Measurements from ENCODE around the gene MCU.
"Not testable (repeated sequence)": the region's sequence is repeated elsewhere in the genome, so short reads cannot be mapped to it uniquely, and the experiment has no call there.

MCU gene

GRCh38 chr10:72904806-72905205, 212.9 kb downstream of the MCU start:
- H3K27ac ChIP-seq: no peak overlapping the region
- no peaks in the 10 kb centered on the region for H3K4me1 ChIP-seq
- H3K27me3 ChIP-seq: no peaks in the 10 kb centered on the region
- no peak overlapping the region for H3K4me3 ChIP-seq
- TF ChIP-seq, protein P1, sequence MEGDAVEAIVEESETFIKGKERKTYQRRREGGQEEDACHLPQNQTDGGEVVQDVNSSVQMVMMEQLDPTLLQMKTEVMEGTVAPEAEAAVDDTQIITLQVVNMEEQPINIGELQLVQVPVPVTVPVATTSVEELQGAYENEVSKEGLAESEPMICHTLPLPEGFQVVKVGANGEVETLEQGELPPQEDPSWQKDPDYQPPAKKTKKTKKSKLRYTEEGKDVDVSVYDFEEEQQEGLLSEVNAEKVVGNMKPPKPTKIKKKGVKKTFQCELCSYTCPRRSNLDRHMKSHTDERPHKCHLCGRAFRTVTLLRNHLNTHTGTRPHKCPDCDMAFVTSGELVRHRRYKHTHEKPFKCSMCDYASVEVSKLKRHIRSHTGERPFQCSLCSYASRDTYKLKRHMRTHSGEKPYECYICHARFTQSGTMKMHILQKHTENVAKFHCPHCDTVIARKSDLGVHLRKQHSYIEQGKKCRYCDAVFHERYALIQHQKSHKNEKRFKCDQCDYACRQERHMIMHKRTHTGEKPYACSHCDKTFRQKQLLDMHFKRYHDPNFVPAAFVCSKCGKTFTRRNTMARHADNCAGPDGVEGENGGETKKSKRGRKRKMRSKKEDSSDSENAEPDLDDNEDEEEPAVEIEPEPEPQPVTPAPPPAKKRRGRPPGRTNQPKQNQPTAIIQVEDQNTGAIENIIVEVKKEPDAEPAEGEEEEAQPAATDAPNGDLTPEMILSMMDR (IDR thresholded peaks at IDR 0.05): no peak
- H3K36me3 ChIP-seq: no peaks in the 10 kb centered on the region
- no peak for DNase-seq
- intact Hi-C loops (cut with DNase I; ENCODE audit: low total_unique reads): no loop called here
- H3K9me3 ChIP-seq: no peaks in the 10 kb centered on the region

DNA sequence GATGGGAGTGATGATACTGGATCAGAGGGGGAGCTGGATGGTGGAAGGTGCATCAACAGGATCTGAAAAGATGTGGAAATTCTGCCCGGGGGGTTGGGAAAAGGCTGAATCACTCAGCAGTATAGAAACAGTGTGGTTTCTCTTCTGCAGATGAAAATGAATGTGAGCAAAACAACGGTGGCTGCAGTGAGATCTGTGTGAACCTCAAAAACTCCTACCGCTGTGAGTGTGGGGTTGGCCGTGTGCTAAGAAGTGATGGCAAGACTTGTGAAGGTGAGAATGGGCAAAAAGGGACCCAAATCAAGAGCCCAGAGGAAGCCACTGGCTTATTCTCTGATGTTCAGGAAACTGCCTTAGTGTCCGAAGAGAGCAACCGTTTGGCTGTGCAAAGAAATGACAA, 214.5 kb downstream of the MCU start:
- Histone ChIP-seq H3K4me1 (no peaks in the 10 kb centered on the region), H3K27me3 (no peaks in the 10 kb centered on the region), H3K36me3 (no peaks in the 10 kb centered on the region), H3K9me3 (no peaks in the 10 kb centered on the region), H3K27ac (no peak overlapping the region), H3K4me3 (no peak overlapping the region)
- TF ChIP-seq, protein P1 (IDR thresholded peaks at IDR 0.05): no peak
- DNase-seq: no peak
- intact Hi-C loops (cut with DNase I; ENCODE audit: low total_unique reads): no loop called here

DNA sequence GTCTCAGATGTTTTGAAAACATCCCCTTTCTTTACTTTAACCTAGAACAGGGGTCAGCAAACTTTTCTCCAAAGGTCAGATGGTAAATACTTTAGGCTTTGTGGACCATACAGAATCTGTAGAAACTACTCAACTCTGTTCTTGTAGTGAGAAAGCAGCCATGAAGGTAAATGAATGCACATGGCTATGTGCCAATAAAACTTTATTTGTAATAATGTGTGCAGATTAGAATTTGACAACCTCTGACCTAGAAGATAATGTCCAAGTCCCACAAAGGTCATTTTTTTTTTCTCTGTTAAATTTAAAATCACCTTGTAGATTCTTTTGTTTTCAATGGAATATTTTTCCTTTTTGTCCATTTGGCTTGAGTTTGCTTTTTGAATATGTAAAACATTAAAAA, 218.8 kb downstream of the MCU start:
- Histone ChIP-seq H3K36me3 (no peaks in the 10 kb centered on the region), H3K4me1 (no peaks in the 10 kb centered on the region), H3K27me3 (no peaks in the 10 kb centered on the region), H3K27ac (no peak overlapping the region), H3K4me3 (no peak overlapping the region), H3K9me3 (no peaks in the 10 kb centered on the region)
- TF ChIP-seq, protein P1 (IDR thresholded peaks at IDR 0.05): no peak
- intact Hi-C loops (cut with DNase I; ENCODE audit: low total_unique reads): no loop called here
- DNase-seq: no peak

DNA sequence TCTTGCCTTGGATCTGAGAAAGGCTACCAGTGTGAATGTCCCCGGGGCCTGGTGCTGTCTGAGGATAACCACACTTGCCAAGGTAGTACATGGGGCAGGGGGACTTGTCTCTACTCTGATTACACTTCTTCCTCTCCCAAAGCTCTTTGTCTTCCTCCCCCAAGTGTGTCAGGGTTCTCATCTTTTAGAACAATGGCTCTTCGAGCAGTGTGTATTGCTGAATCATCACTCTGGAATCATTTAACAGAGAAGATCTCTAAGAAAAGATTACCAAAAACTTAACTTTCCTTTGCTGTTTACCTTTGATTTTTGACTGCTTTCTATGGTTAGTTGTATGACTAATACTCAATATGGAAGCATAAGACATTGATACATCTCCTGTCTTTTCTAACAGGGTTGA, 219.8 kb downstream of the MCU start:
- H3K36me3 ChIP-seq: no peaks in the 10 kb centered on the region
- no peaks in the 10 kb centered on the region for H3K27me3 ChIP-seq
- intact Hi-C loops (cut with DNase I; ENCODE audit: low total_unique reads): no loop called here
- H3K27ac ChIP-seq: no peak overlapping the region
- TF ChIP-seq, protein P1 (IDR thresholded peaks at IDR 0.05): no peak
- DNase-seq: no peak
- H3K4me1 ChIP-seq: peaks cover 0 to 1% (median 0%) of the 10 kb centered on the region in 4 donors
- H3K4me3 ChIP-seq: no peak overlapping the region
- no peaks in the 10 kb centered on the region for H3K9me3 ChIP-seq

GRCh38 chr10:72912736-72913135, 220.8 kb downstream of the MCU start:
- Histone ChIP-seq H3K27ac (no peak overlapping the region), H3K36me3 (no peaks in the 10 kb centered on the region), H3K4me1 (peaks cover 0 to 9% (median 3%) of the 10 kb centered on the region in 4 donors), H3K4me3 (no peak overlapping the region), H3K27me3 (no peaks in the 10 kb centered on the region), H3K9me3 (no peaks in the 10 kb centered on the region)
- no peak for DNase-seq
- intact Hi-C loops (cut with DNase I; ENCODE audit: low total_unique reads): no loop called here
- TF ChIP-seq, protein P1 (IDR thresholded peaks at IDR 0.05): no peak

DNA sequence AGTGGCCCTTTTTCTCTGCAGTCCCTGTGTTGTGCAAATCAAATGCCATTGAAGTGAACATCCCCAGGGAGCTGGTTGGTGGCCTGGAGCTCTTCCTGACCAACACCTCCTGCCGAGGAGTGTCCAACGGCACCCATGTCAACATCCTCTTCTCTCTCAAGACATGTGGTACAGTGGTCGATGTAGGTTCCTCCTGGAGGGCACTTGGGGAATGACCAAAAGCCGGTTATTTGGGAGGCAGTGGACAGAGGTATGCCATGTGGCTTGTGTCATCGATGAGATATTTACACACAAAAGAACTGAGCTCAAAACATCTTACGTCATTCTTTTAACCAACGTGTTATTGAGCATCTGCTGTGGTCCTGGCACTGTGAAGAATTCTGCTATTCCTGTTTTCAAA, 221.3 kb downstream of the MCU start:
- no peak overlapping the region for H3K4me3 ChIP-seq

DNA sequence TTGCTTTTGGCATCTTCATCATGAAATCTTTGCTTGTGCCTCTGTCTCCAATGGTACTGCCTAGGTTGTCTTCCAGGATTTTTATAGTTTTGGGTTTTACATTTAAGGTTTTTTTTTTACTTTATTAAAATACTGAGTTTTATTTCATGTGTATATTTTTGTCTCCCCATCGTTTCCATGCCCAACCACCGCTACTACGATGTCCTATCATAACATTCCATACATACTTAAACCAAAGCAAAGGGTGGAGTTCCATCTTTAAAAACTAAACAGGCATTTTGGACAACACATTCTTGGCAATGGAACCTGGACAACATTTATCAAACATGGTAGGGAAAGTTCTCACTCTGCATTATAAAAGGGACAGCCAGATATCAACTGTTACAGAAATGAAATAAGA, 225.3 kb downstream of the MCU start:
- H3K4me3 ChIP-seq; DNase-seq; H3K9me3 ChIP-seq; H3K36me3 ChIP-seq; intact Hi-C loops (cut with DNase I; ENCODE audit: low total_unique reads); H3K27ac ChIP-seq; H3K27me3 ChIP-seq: not testable (repeated sequence)
- peaks cover 0 to 16% (median 3%) of the 10 kb centered on the region in 4 donors for H3K4me1 ChIP-seq

More for the DNA sequence above, 221.3 kb downstream of the MCU start:
- Histone ChIP-seq H3K9me3 (no peaks in the 10 kb centered on the region), H3K27ac (no peak overlapping the region), H3K4me1 (peaks cover 0 to 14% (median 3%) of the 10 kb centered on the region in 4 donors), H3K27me3 (no peaks in the 10 kb centered on the region), H3K36me3 (no peaks in the 10 kb centered on the region)
- intact Hi-C loops (cut with DNase I; ENCODE audit: low total_unique reads): no loop called here
- DNase-seq: no peak
- TF ChIP-seq, protein P1 (IDR thresholded peaks at IDR 0.05): no peak

DNA sequence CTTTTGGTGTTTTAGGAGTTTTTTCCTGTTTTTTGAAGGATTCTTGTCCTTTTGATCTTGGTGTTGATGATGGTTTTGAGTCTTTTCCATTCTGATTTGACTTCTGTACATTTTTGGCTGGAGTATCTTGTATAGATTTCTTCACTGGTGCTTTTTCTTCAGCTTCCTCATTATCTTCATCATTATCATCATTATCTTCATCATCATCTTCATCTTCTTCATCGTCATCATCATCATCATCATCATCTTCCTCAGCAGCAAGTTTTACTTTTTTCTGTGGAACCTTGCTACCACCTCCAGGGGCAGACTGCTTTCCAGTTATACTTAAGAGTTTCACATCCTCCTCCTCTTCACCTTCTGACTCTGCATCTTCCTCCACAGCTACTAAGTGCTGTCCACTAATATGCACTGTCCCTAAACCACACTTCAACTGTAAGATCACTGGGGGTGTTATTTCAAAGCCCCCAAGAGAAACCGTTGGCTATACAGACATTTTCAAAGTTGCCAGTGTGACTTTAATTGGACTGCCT, 225.9 kb downstream of the MCU start:
- intact Hi-C loops (cut with DNase I; ENCODE audit: low total_unique reads); DNase-seq; H3K27me3 ChIP-seq; H3K27ac ChIP-seq; H3K36me3 ChIP-seq; H3K4me3 ChIP-seq; H3K9me3 ChIP-seq: not testable (repeated sequence)
- peaks cover 0 to 16% (median 3%) of the 10 kb centered on the region in 4 donors for H3K4me1 ChIP-seq
